ENCODE data around the gene SLC2A13. TPM values are rescaled to one million over a fixed set of nuclear protein-coding genes. Genes with fewer than 3 reads are reported as not detected.

SLC2A13 gene
- total RNA-seq, 4 donors from 2014 or later = 20.5 to 35.1 (median 21.9) TPM

- H3K27me3 ChIP-seq = no peaks in the 10 kb centered on the region
- H3K36me3 ChIP-seq = no peaks in the 10 kb centered on the region
- H3K4me1 ChIP-seq = peaks cover 0 to 18% (median 0%) of the 10 kb centered on the region in 4 donors
- H3K9me3 ChIP-seq = no peaks in the 10 kb centered on the region
- TF ChIP-seq POLR2A (IDR thresholded peaks at IDR 0.05) (no peak), EP300 (IDR thresholded peaks at IDR 0.05) (no peak), CTCF (IDR thresholded peaks at IDR 0.05) (no peak)
- H3K4me3 ChIP-seq = no peak overlapping the region
- DNase-seq (ENCODE audit: low spot score in 2 of 2) = no peak
- 73 to 80% methylated on average over 2 of the region's 2 CpGs for WGBS, 2 donors
- no peak overlapping the region for H3K27ac ChIP-seq
Measured at GRCh38 chr12:40013847-40014246, 92.0 kb downstream of the SLC2A13 start.

- Histone ChIP-seq H3K4me3 (no peak overlapping the region), H3K27ac (no peak overlapping the region), H3K36me3 (no peaks in the 10 kb centered on the region), H3K9me3 (no peaks in the 10 kb centered on the region), H3K27me3 (no peaks in the 10 kb centered on the region), H3K4me1 (peaks cover 0 to 18% (median 0%) of the 10 kb centered on the region in 4 donors)
- no peak for DNase-seq (ENCODE audit: low spot score in 2 of 2)
- WGBS, 2 donors = 90 to 91% methylated on average over 1 of the region's 1 CpG
- no peak for TF ChIP-seq POLR2A (IDR thresholded peaks at IDR 0.05)
- TF ChIP-seq CTCF (IDR thresholded peaks at IDR 0.05) = no peak
- no peak for TF ChIP-seq EP300 (IDR thresholded peaks at IDR 0.05)
Measured at GRCh38 chr12:40013292-40013691, 92.6 kb downstream of the SLC2A13 start.

GRCh38 chr12:40012711-40013110 is 93.2 kb downstream of the SLC2A13 start:
- Histone ChIP-seq H3K4me3 (no peak overlapping the region), H3K4me1 (peaks cover 0 to 18% (median 0%) of the 10 kb centered on the region in 4 donors), H3K27ac (no peak overlapping the region), H3K27me3 (no peaks in the 10 kb centered on the region), H3K9me3 (no peaks in the 10 kb centered on the region), H3K36me3 (no peaks in the 10 kb centered on the region)
- no peak for DNase-seq (ENCODE audit: low spot score in 2 of 2)
- TF ChIP-seq EP300 (IDR thresholded peaks at IDR 0.05) = no peak
- no peak for TF ChIP-seq CTCF (IDR thresholded peaks at IDR 0.05)
- no peak for TF ChIP-seq POLR2A (IDR thresholded peaks at IDR 0.05)
- WGBS, 2 donors = 44 to 52% methylated on average over 3 of the region's 3 CpGs

- no peak for DNase-seq (ENCODE audit: low spot score in 2 of 2)
- peak overlapping the region in 3 of 4 donors; percentile 18 to 44 (median 23) for H3K4me3 ChIP-seq
- H3K27me3 ChIP-seq = no peaks in the 10 kb centered on the region
- H3K9me3 ChIP-seq = no peaks in the 10 kb centered on the region
- WGBS, 2 donors = 66 to 69% methylated on average over 3 of the region's 3 CpGs
- H3K4me1 ChIP-seq = peaks cover 0 to 18% (median 0%) of the 10 kb centered on the region in 4 donors
- no peaks in the 10 kb centered on the region for H3K36me3 ChIP-seq
- TF ChIP-seq EP300 (IDR thresholded peaks at IDR 0.05) = no peak
- no peak for TF ChIP-seq CTCF (IDR thresholded peaks at IDR 0.05)
- no peak for TF ChIP-seq POLR2A (IDR thresholded peaks at IDR 0.05)
- H3K27ac ChIP-seq = peak overlapping the region in 3 of 4 donors; percentile 28 to 70 (median 70)
Measured at GRCh38 chr12:40011775-40012129, 94.1 kb downstream of the SLC2A13 start.

- peak; percentile 16 to 71 for DNase-seq (ENCODE audit: low spot score in 2 of 2)
- Histone ChIP-seq H3K27ac (peak overlapping the region in 3 of 4 donors; percentile 28 to 70 (median 70)), H3K36me3 (no peaks in the 10 kb centered on the region), H3K9me3 (no peaks in the 10 kb centered on the region), H3K4me1 (peaks cover 0 to 18% (median 0%) of the 10 kb centered on the region in 4 donors), H3K27me3 (no peaks in the 10 kb centered on the region), H3K4me3 (peak overlapping the region in 3 of 4 donors; percentile 18 to 44 (median 23))
- TF ChIP-seq POLR2A (IDR thresholded peaks at IDR 0.05) (no peak), EP300 (IDR thresholded peaks at IDR 0.05) (peak in 1 of 2 donors; percentile 27), CTCF (IDR thresholded peaks at IDR 0.05) (peak; percentile 65 to 75 (median 75))
- WGBS, 2 donors = 62 to 63% methylated on average over 11 of the region's 11 CpGs
Measured at GRCh38 chr12:40010899-40011774, 94.7 kb downstream of the SLC2A13 start.

Measured in tibial nerve (tissue), 4 donors.